ENCODE results near the gene COL5A1.
"Not testable (repeated sequence)": the region's sequence is repeated elsewhere in the genome, so short reads cannot be mapped to it uniquely, and the experiment has no call there.

COL5A1 gene

DNA sequence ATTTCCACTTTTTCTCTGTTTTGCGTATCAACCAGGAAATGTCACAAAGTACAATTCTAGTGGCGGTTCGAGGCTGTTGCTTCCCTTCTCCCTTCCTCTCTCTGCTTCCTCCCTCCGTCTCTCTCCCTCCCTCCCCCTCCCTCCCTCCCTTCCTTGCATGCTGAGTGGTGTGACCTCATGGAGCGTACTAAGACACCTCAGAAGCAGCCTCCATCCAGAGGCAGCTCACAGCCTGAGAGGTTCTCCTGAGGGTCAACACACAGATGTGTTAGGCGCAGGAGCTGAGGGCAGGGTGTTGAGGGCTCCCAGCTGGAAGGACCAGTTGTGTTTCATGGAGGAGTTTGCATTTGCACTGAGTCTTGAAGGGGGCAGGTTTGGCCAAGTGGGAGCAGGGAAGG lies 57.7 kb downstream of the COL5A1 start:
- TF ChIP-seq, protein P1, sequence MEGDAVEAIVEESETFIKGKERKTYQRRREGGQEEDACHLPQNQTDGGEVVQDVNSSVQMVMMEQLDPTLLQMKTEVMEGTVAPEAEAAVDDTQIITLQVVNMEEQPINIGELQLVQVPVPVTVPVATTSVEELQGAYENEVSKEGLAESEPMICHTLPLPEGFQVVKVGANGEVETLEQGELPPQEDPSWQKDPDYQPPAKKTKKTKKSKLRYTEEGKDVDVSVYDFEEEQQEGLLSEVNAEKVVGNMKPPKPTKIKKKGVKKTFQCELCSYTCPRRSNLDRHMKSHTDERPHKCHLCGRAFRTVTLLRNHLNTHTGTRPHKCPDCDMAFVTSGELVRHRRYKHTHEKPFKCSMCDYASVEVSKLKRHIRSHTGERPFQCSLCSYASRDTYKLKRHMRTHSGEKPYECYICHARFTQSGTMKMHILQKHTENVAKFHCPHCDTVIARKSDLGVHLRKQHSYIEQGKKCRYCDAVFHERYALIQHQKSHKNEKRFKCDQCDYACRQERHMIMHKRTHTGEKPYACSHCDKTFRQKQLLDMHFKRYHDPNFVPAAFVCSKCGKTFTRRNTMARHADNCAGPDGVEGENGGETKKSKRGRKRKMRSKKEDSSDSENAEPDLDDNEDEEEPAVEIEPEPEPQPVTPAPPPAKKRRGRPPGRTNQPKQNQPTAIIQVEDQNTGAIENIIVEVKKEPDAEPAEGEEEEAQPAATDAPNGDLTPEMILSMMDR (IDR thresholded peaks at IDR 0.05; ENCODE audit: control extremely low read depth, extremely low read depth, low read depth, missing control alignments): no peak
- CTCF ChIA-PET: interaction anchor here (1.4 to 2.2 kb wide), 2 partner anchors 10 to 284 kb away, joined by 5 to 6 read pairs; no protein-coding TSS in a partner anchor
- POLR2A ChIA-PET: no interaction called here
- no peak for DNase-seq (ENCODE audit: extremely low spot score)

DNA sequence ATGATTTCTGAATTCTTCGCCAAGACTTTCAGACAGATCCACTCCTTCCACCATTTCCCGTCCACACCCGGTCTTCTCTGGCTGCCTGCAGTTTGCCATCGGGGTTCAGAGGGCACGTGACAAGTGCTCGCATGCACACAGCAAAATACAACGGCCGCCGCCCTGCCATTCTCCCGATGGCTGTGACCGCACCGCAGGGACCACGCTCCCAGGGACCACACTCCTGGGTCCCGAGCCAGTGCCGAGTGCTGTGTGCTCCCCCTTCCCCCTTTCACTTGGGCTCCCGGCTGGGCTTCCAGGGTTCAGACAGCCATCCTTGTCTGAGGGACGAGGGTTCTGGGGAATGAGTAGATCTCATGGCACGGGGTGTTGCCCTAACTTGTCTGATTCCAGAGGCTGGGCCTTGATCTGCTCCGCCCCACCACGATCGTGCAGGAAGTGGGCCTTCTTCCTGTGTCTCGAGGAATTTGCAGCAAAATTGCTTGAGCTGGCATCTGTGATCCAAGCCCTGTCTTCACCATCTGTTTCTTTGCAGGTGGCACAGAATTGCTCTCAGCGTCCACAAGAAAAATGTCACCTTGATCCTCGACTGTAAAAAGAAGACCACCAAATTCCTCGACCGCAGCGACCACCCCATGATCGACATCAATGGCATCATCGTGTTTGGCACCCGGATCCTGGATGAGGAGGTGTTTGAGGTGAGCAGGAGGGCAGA lies 59.2 kb downstream of the COL5A1 start:
- DNase-seq (ENCODE audit: extremely low spot score): no peak
- ChIA-PET CTCF (interaction anchor here (2.2 kb wide), 1 partner anchor 282 kb away, joined by 6 read pairs; no protein-coding TSS in a partner anchor), POLR2A (no interaction called here)
- TF ChIP-seq, protein P1 (IDR thresholded peaks at IDR 0.05; ENCODE audit: control extremely low read depth, extremely low read depth, low read depth, missing control alignments): no peak

DNA sequence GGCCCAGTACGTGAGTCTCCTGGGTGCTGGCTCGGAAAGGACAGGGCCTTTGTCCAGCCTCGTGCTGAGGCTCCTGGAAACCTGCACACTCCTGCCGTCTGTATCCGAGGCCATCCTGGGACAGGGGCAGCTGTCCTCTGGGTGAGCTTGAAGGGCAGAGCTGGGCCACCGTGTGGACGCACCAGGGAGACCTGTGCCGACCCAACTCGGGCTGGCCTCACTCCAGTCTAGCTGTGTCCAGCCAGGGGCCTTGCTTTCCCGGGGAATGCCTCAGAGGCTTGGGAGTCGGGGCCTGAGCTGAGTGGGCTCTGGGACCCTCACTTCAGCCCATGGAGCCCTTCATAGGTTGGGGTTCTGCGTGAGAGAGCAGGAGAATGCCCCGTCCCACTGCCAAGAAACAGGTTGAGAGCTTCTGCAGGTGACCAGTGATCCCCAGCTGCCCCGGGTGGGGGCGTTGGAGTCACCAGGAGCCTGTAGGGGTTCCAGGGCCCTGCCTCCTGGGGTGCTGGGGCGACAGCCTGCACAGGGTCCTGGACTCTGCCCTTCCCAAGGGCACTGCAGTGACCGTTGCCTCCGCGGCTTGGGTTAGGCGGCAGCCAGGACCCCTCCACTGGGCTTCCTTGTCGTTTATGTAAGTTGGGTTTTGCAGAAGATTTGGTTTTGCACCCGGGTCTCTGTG lies 60.1 kb downstream of the COL5A1 start:
- no peak for DNase-seq (ENCODE audit: extremely low spot score)
- ChIA-PET POLR2A (no interaction called here), CTCF (no interaction called here)
- TF ChIP-seq, protein P1 (IDR thresholded peaks at IDR 0.05; ENCODE audit: control extremely low read depth, extremely low read depth, low read depth, missing control alignments): no peak

DNA sequence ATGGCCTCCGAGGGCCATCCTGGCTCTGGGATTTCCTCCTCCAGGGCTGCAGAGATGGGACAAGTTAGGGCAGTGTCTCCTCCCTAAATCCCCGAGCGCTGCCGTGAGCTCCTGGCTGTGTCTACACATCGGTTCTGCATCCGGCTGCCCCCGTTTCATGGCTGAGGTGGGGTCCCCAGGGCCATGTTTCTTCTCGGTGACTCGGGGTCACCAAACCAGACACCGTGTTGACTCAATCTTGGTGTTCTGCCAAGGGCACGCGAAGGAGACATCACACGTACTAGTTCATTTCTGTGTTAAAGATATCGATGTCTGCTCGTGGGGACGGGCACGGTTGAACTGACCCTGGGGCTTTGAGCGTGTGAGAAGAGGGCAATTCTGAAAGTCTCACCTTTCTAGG lies 60.7 kb downstream of the COL5A1 start:
- POLR2A ChIA-PET: no interaction called here
- CTCF ChIA-PET: interaction anchor here (1.3 kb wide), 1 partner anchor 13 kb away, joined by 3 read pairs; no protein-coding TSS in a partner anchor
- TF ChIP-seq, protein P1 (IDR thresholded peaks at IDR 0.05; ENCODE audit: control extremely low read depth, extremely low read depth, low read depth, missing control alignments): no peak
- no peak for DNase-seq (ENCODE audit: extremely low spot score)

DNA sequence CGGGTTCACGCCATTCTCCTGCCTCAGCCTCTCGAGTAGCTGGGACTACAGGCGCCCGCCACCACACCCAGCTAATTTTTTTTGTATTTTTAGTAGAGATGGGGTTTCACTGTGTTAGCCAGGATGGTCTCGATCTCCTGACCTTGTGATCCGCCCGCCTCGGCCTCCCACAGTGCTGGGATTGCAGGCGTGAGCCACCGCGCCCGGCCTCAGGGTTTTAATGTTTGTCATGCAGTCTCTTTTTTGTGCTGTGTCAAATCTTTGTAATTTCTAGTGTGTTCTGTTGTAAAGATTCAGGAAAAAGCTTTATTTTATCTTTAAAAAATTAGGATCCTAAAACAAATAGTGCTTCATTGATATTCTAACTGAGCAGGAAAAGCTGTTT lies 62.1 kb downstream of the COL5A1 start:
- CTCF ChIA-PET: interaction anchor here (0.9 to 1.5 kb wide), 3 partner anchors 13 to 31 kb away, joined by 3 read pairs; no protein-coding TSS in a partner anchor
- DNase-seq (ENCODE audit: extremely low spot score); POLR2A ChIA-PET: not testable (repeated sequence)

DNA sequence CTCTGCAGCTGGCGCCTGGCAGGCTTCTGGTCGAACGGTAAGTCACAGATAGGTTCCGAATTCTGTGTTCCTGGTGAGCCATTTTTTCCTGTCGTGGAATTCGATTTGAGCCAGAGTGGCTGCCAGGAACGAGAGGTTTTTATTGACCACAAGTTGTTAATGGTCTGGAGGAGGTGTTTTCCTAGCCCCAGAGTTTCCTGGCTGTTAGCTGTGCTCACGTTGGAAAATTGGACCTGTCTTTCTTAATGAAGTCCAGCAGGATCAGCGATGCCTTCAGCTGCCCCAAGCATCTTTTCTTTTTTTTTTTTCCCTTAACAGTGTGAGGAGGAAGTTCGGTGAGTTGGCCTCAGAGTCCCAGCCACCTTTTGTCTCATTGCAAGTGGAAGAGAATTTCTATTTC lies 62.9 kb downstream of the COL5A1 start:
- POLR2A ChIA-PET: no interaction called here
- TF ChIP-seq, protein P1 (IDR thresholded peaks at IDR 0.05; ENCODE audit: control extremely low read depth, extremely low read depth, low read depth, missing control alignments): no peak
- DNase-seq (ENCODE audit: extremely low spot score): no peak
- CTCF ChIA-PET: interaction anchor here (0.9 to 1.5 kb wide), 2 partner anchors 14 to 32 kb away, joined by 3 read pairs; no protein-coding TSS in a partner anchor

DNA sequence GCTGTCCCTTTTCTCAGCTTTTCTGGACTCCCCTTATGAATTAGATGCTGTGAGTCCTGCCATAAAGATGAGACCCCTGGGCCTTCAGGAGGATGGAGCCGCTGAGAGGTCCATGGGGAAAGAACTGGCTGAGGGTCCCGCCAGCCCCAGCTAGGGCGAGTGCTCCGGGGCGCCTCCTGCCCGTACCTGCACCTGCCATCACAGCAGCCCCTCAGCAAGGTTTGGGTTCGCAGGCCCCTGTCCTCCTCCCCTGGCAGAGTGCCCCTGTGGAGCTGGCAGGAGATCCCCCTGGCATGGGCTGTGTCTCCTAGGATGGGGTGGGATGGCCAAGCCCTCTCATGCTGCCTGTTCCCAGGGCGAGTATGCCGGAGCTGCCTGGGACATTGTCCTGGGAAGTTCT lies 64.2 kb downstream of the COL5A1 start:
- DNase-seq (ENCODE audit: extremely low spot score): no peak
- TF ChIP-seq, protein P1 (IDR thresholded peaks at IDR 0.05; ENCODE audit: control extremely low read depth, extremely low read depth, low read depth, missing control alignments): no peak
- ChIA-PET POLR2A (no interaction called here), CTCF (interaction anchor here (1.2 kb wide), 1 partner anchor 277 kb away, joined by 3 read pairs; no protein-coding TSS in a partner anchor)
